H9 (cell line): ENCODE results near the gene C10orf88. TPM values are rescaled to one million over a fixed set of nuclear protein-coding genes. Genes with fewer than 3 reads are reported as not detected.

Experiments
- DNase-seq: peaks from one replicate; pipeline ENCODE4 v3.0.0-alpha.2; 2017
- H2AFZ ChIP-seq: one replicate; pipeline ENCODE4 v1.6.1; 2013; ENCODE audit warnings: mild to moderate bottlenecking, low read length, control low read depth, moderate library complexity
- H2AK5ac ChIP-seq: 2 replicates; pipeline ENCODE4 v1.6.1; 2013; ENCODE audit warnings: low read length, control low read depth, mixed read lengths; ENCODE audit not compliant: insufficient read length
- H2BK120ac ChIP-seq: one replicate; pipeline ENCODE4 v1.6.1; 2013; ENCODE audit warnings: low read depth, mild to moderate bottlenecking, low read length, control low read depth, inconsistent platforms; ENCODE audit not compliant: poor library complexity, severe bottlenecking
- H2BK12ac ChIP-seq: 2 replicates; pipeline ENCODE4 v1.6.1; 2013; ENCODE audit warnings: low read length, control low read depth, mixed read lengths, low read depth; ENCODE audit not compliant: insufficient read length
- H2BK15ac ChIP-seq: 2 replicates; pipeline ENCODE4 v1.6.1; 2013; ENCODE audit warnings: low read depth, low read length, control low read depth
- H2BK20ac ChIP-seq: one replicate; pipeline ENCODE4 v1.6.1; 2013; ENCODE audit warnings: low read depth, mild to moderate bottlenecking, low read length, control low read depth, inconsistent platforms; ENCODE audit not compliant: poor library complexity, severe bottlenecking
- H2BK5ac ChIP-seq: 2 replicates; pipeline ENCODE4 v1.6.1; 2013; ENCODE audit warnings: low read length, control low read depth, mixed read lengths; ENCODE audit not compliant: insufficient read length
- H3K14ac ChIP-seq: 2 replicates; pipeline ENCODE4 v1.6.1; 2013; ENCODE audit warnings: low read length, control low read depth; ENCODE audit not compliant: insufficient read depth
- H3K18ac ChIP-seq: 2 replicates; pipeline ENCODE4 v1.6.1; 2013; ENCODE audit warnings: low read depth, mild to moderate bottlenecking, mixed read lengths, low read length, control low read depth; ENCODE audit not compliant: insufficient read length
- H3K23ac ChIP-seq: 2 replicates; pipeline ENCODE4 v1.6.1; 2013; ENCODE audit warnings: low read length, control low read depth, mixed read lengths, low read depth; ENCODE audit not compliant: insufficient read length
- H3K23me2 ChIP-seq: 2 replicates; pipeline ENCODE4 v1.6.1; 2013; ENCODE audit warnings: low read depth, mild to moderate bottlenecking, mixed read lengths, low read length, control low read depth; ENCODE audit not compliant: insufficient read length, poor library complexity, severe bottlenecking
- H3K27ac ChIP-seq: 2 replicates; pipeline ENCODE4 v1.5.1; 2013; ENCODE audit warnings: low read length, control low read depth, mixed read lengths, low read depth; ENCODE audit not compliant: insufficient read length
- H3K27me3 ChIP-seq: 2 replicates; pipeline ENCODE4 v1.6.1; 2013; ENCODE audit warnings: low read length, control low read depth, inconsistent platforms; ENCODE audit not compliant: insufficient read depth
- H3K4ac ChIP-seq: 2 replicates; pipeline ENCODE4 v1.6.1; 2013; ENCODE audit warnings: low read depth, mild to moderate bottlenecking, control low read depth, inconsistent platforms, low read length, moderate library complexity
- H3K4me1 ChIP-seq: 2 replicates; pipeline ENCODE4 v1.6.1; 2013; ENCODE audit warnings: low read length, control low read depth, inconsistent platforms; ENCODE audit not compliant: insufficient read depth
- H3K4me2 ChIP-seq: 2 replicates; pipeline ENCODE4 v1.6.1; 2013; ENCODE audit warnings: low read length, control low read depth, mixed read lengths; ENCODE audit not compliant: insufficient read length, insufficient read depth
- H3K56ac ChIP-seq: 2 replicates; pipeline ENCODE4 v1.6.1; 2013; ENCODE audit warnings: low read depth, mild to moderate bottlenecking, mixed read lengths, low read length, control low read depth; ENCODE audit not compliant: insufficient read length
- H3K79me1 ChIP-seq: 2 replicates; pipeline ENCODE4 v1.6.1; 2013; ENCODE audit warnings: low read depth, mild to moderate bottlenecking, moderate library complexity, low read length, control low read depth, inconsistent platforms; ENCODE audit not compliant: insufficient read depth, poor library complexity, severe bottlenecking
- H3K79me2 ChIP-seq: 2 replicates; pipeline ENCODE4 v1.6.1; 2013; ENCODE audit warnings: low read length, control low read depth, inconsistent platforms; ENCODE audit not compliant: insufficient read depth
- H3K9ac ChIP-seq: 2 replicates; pipeline ENCODE4 v1.6.1; 2013; ENCODE audit warnings: low read length, control low read depth, mixed read lengths; ENCODE audit not compliant: insufficient read length; ENCODE audit errors: extremely low read depth
- H3K9me3 ChIP-seq: one replicate; pipeline ENCODE4 v1.6.1; 2013; ENCODE audit warnings: low read depth, low read length, inconsistent platforms; ENCODE audit not compliant: control insufficient read depth
- H3T11ph ChIP-seq: one replicate; pipeline ENCODE4 v1.6.1; 2013; ENCODE audit warnings: mild to moderate bottlenecking, low read length, control low read depth, inconsistent platforms
- H4K20me1 ChIP-seq: one replicate; pipeline ENCODE4 v1.6.1; 2013; ENCODE audit not compliant: control insufficient read depth, insufficient read length, insufficient read depth
- H4K5ac ChIP-seq: 2 replicates; pipeline ENCODE4 v1.6.1; 2013; ENCODE audit warnings: low read depth, mild to moderate bottlenecking, mixed read lengths, low read length, control low read depth; ENCODE audit not compliant: insufficient read length
- H4K8ac ChIP-seq: replicated peaks from 2 replicates; pipeline ENCODE4 v1.6.1; 2013; ENCODE audit warnings: low read length, control low read depth, mixed read lengths, low read depth; ENCODE audit not compliant: insufficient read length
- H4K91ac ChIP-seq: 2 replicates; pipeline ENCODE4 v1.6.1; 2013; ENCODE audit warnings: low read depth, mild to moderate bottlenecking, moderate library complexity, mixed read lengths, low read length, control low read depth; ENCODE audit not compliant: insufficient read length
- H3K27ac Mint-ChIP-seq, 3 experiments: 2 replicates in 2 of 3; 3 replicates in 1 of 3; pipeline ENCODE4 v1.8.0; 2020 to 2021; ENCODE audit warnings: mixed read lengths in 3 of 3, mild to moderate bottlenecking in 1 of 3, moderate library complexity in 1 of 3
- H3K27me3 Mint-ChIP-seq: 2 replicates; pipeline ENCODE4 v1.8.0; 2021; ENCODE audit warnings: low read depth, mild to moderate bottlenecking, moderate library complexity, mixed read lengths
- H3K36me3 Mint-ChIP-seq, 3 experiments: 2 replicates in 2 of 3; 3 replicates in 1 of 3; pipeline ENCODE4 v1.8.0; 2020 to 2021; ENCODE audit warnings: low read depth in 3 of 3, mixed read lengths in 3 of 3; ENCODE audit not compliant: insufficient read depth in 1 of 3
- H3K4me1 Mint-ChIP-seq, 2 experiments: 2 replicates each; pipeline ENCODE4 v1.8.0; 2020; ENCODE audit warnings: mixed read lengths in 2 of 2
- H3K4me3 Mint-ChIP-seq, 2 experiments: 2 replicates in 1 of 2; 3 replicates in 1 of 2; pipeline ENCODE4 v1.8.0; 2020 to 2021; ENCODE audit warnings: mild to moderate bottlenecking in 2 of 2, mixed read lengths in 2 of 2, moderate library complexity in 1 of 2
- H3K9me3 Mint-ChIP-seq, 2 experiments: 2 replicates in 1 of 2; 3 replicates in 1 of 2; pipeline ENCODE4 v1.8.0; 2020; ENCODE audit warnings: mild to moderate bottlenecking in 2 of 2, mixed read lengths in 2 of 2, moderate library complexity in 1 of 2
- CTCF ChIP-seq: fragments of 200-600 bp; sonication (generic); conservative IDR thresholded peaks from 3 replicates; pipeline ENCODE4 v1.8.0; 2021; ENCODE audit warnings: antibody characterized with exemption, mild to moderate bottlenecking
- WGBS: extraction: QIAGEN DNeasy Blood & Tissue Kit; methylation state at CpG from one replicate; pipeline ENCODE4 v1.1.7; 2013; ENCODE audit warnings: missing lambda C conversion rate, low lambda C conversion rate, mixed read lengths; ENCODE audit not compliant: insufficient read length; ENCODE audit errors: extremely low coverage; 5-methylcytosine and 5-hydroxymethylcytosine counted together
- total RNA-seq: library from RNA; stranded (reverse); gene quantifications from 2 replicates; pipeline ENCODE4 v1.2.1, GENCODE V29; 2021

The C10orf88 gene
- total RNA-seq, 1 experiment from 2014 or later: 11.7 TPM

- Mint-ChIP-seq H3K27ac (no peak overlapping the region), H3K4me1 (no peaks in the 10 kb centered on the region), H3K27me3 (peaks cover 29% of the 10 kb centered on the region), H3K36me3 (peaks cover 10 to 35% (median 15%) of the 10 kb centered on the region in 3 experiments), H3K9me3 (peaks cover 27 to 37% of the 10 kb centered on the region in 2 experiments), H3K4me3 (no peak overlapping the region)
- no peak overlapping the region for H4K91ac ChIP-seq
- no peak overlapping the region for H3K4me2 ChIP-seq
- H3K23me2 ChIP-seq: no peaks in the 10 kb centered on the region
- no CpG with 5 or more reads among the region's 3 CpGs for WGBS
- no peak overlapping the region for H3K14ac ChIP-seq
- H3K18ac ChIP-seq: no peak overlapping the region
- no peaks in the 10 kb centered on the region for H3K4me1 ChIP-seq
- H3K27me3 ChIP-seq: no peaks in the 10 kb centered on the region
- H3K27ac ChIP-seq: no peak overlapping the region
- H4K5ac ChIP-seq: no peak overlapping the region
- H2BK20ac ChIP-seq: no peak overlapping the region
- H3K9me3 ChIP-seq: peaks cover 5% of the 10 kb centered on the region
- H4K8ac ChIP-seq: no peak overlapping the region
- H3K56ac ChIP-seq: no peak overlapping the region
- H3K9ac ChIP-seq: no peak overlapping the region
- H4K20me1 ChIP-seq: no peaks in the 10 kb centered on the region
- DNase-seq: no peak
- TF ChIP-seq CTCF: no peak
- no peak overlapping the region for H2AFZ ChIP-seq
- H3T11ph ChIP-seq: no peak overlapping the region
- no peak overlapping the region for H2AK5ac ChIP-seq
- H3K4ac ChIP-seq: no peak overlapping the region
- H2BK12ac ChIP-seq: no peak overlapping the region
- no peak overlapping the region for H3K23ac ChIP-seq
- H2BK15ac ChIP-seq: no peak overlapping the region
- H2BK5ac ChIP-seq: no peak overlapping the region
- no peaks in the 10 kb centered on the region for H3K79me1 ChIP-seq
- H2BK120ac ChIP-seq: no peak overlapping the region
- H3K79me2 ChIP-seq: no peaks in the 10 kb centered on the region
These were observed 8.4 kb upstream of the C10orf88 start for GRCh38 chr10:122962405-122962804.
